H9 (cell line): ENCODE results near the gene TRAF3. TPM values are rescaled to one million over a fixed set of nuclear protein-coding genes. Genes with fewer than 3 reads are reported as not detected.

Source experiments
- DNase-seq: peaks from one replicate; pipeline ENCODE4 v3.0.0-alpha.2; 2017
- H2AFZ ChIP-seq: one replicate; pipeline ENCODE4 v1.6.1; 2013; ENCODE audit warnings: mild to moderate bottlenecking, low read length, control low read depth, moderate library complexity
- H2AK5ac ChIP-seq: 2 replicates; pipeline ENCODE4 v1.6.1; 2013; ENCODE audit warnings: low read length, control low read depth, mixed read lengths; ENCODE audit not compliant: insufficient read length
- H2BK120ac ChIP-seq: one replicate; pipeline ENCODE4 v1.6.1; 2013; ENCODE audit warnings: low read depth, mild to moderate bottlenecking, low read length, control low read depth, inconsistent platforms; ENCODE audit not compliant: poor library complexity, severe bottlenecking
- H2BK12ac ChIP-seq: 2 replicates; pipeline ENCODE4 v1.6.1; 2013; ENCODE audit warnings: low read length, control low read depth, mixed read lengths, low read depth; ENCODE audit not compliant: insufficient read length
- H2BK15ac ChIP-seq: 2 replicates; pipeline ENCODE4 v1.6.1; 2013; ENCODE audit warnings: low read depth, low read length, control low read depth
- H2BK20ac ChIP-seq: one replicate; pipeline ENCODE4 v1.6.1; 2013; ENCODE audit warnings: low read depth, mild to moderate bottlenecking, low read length, control low read depth, inconsistent platforms; ENCODE audit not compliant: poor library complexity, severe bottlenecking
- H2BK5ac ChIP-seq: 2 replicates; pipeline ENCODE4 v1.6.1; 2013; ENCODE audit warnings: low read length, control low read depth, mixed read lengths; ENCODE audit not compliant: insufficient read length
- H3K14ac ChIP-seq: 2 replicates; pipeline ENCODE4 v1.6.1; 2013; ENCODE audit warnings: low read length, control low read depth; ENCODE audit not compliant: insufficient read depth
- H3K18ac ChIP-seq: 2 replicates; pipeline ENCODE4 v1.6.1; 2013; ENCODE audit warnings: low read depth, mild to moderate bottlenecking, mixed read lengths, low read length, control low read depth; ENCODE audit not compliant: insufficient read length
- H3K23ac ChIP-seq: 2 replicates; pipeline ENCODE4 v1.6.1; 2013; ENCODE audit warnings: low read length, control low read depth, mixed read lengths, low read depth; ENCODE audit not compliant: insufficient read length
- H3K23me2 ChIP-seq: 2 replicates; pipeline ENCODE4 v1.6.1; 2013; ENCODE audit warnings: low read depth, mild to moderate bottlenecking, mixed read lengths, low read length, control low read depth; ENCODE audit not compliant: insufficient read length, poor library complexity, severe bottlenecking
- H3K27ac ChIP-seq: 2 replicates; pipeline ENCODE4 v1.5.1; 2013; ENCODE audit warnings: low read length, control low read depth, mixed read lengths, low read depth; ENCODE audit not compliant: insufficient read length
- H3K27me3 ChIP-seq: 2 replicates; pipeline ENCODE4 v1.6.1; 2013; ENCODE audit warnings: low read length, control low read depth, inconsistent platforms; ENCODE audit not compliant: insufficient read depth
- H3K4ac ChIP-seq: 2 replicates; pipeline ENCODE4 v1.6.1; 2013; ENCODE audit warnings: low read depth, mild to moderate bottlenecking, control low read depth, inconsistent platforms, low read length, moderate library complexity
- H3K4me1 ChIP-seq: 2 replicates; pipeline ENCODE4 v1.6.1; 2013; ENCODE audit warnings: low read length, control low read depth, inconsistent platforms; ENCODE audit not compliant: insufficient read depth
- H3K4me2 ChIP-seq: 2 replicates; pipeline ENCODE4 v1.6.1; 2013; ENCODE audit warnings: low read length, control low read depth, mixed read lengths; ENCODE audit not compliant: insufficient read length, insufficient read depth
- H3K56ac ChIP-seq: 2 replicates; pipeline ENCODE4 v1.6.1; 2013; ENCODE audit warnings: low read depth, mild to moderate bottlenecking, mixed read lengths, low read length, control low read depth; ENCODE audit not compliant: insufficient read length
- H3K79me1 ChIP-seq: 2 replicates; pipeline ENCODE4 v1.6.1; 2013; ENCODE audit warnings: low read depth, mild to moderate bottlenecking, moderate library complexity, low read length, control low read depth, inconsistent platforms; ENCODE audit not compliant: insufficient read depth, poor library complexity, severe bottlenecking
- H3K79me2 ChIP-seq: 2 replicates; pipeline ENCODE4 v1.6.1; 2013; ENCODE audit warnings: low read length, control low read depth, inconsistent platforms; ENCODE audit not compliant: insufficient read depth
- H3K9ac ChIP-seq: 2 replicates; pipeline ENCODE4 v1.6.1; 2013; ENCODE audit warnings: low read length, control low read depth, mixed read lengths; ENCODE audit not compliant: insufficient read length; ENCODE audit errors: extremely low read depth
- H3K9me3 ChIP-seq: one replicate; pipeline ENCODE4 v1.6.1; 2013; ENCODE audit warnings: low read depth, low read length, inconsistent platforms; ENCODE audit not compliant: control insufficient read depth
- H3T11ph ChIP-seq: one replicate; pipeline ENCODE4 v1.6.1; 2013; ENCODE audit warnings: mild to moderate bottlenecking, low read length, control low read depth, inconsistent platforms
- H4K20me1 ChIP-seq: one replicate; pipeline ENCODE4 v1.6.1; 2013; ENCODE audit not compliant: control insufficient read depth, insufficient read length, insufficient read depth
- H4K5ac ChIP-seq: 2 replicates; pipeline ENCODE4 v1.6.1; 2013; ENCODE audit warnings: low read depth, mild to moderate bottlenecking, mixed read lengths, low read length, control low read depth; ENCODE audit not compliant: insufficient read length
- H4K8ac ChIP-seq: replicated peaks from 2 replicates; pipeline ENCODE4 v1.6.1; 2013; ENCODE audit warnings: low read length, control low read depth, mixed read lengths, low read depth; ENCODE audit not compliant: insufficient read length
- H4K91ac ChIP-seq: 2 replicates; pipeline ENCODE4 v1.6.1; 2013; ENCODE audit warnings: low read depth, mild to moderate bottlenecking, moderate library complexity, mixed read lengths, low read length, control low read depth; ENCODE audit not compliant: insufficient read length
- H3K27ac Mint-ChIP-seq, 3 experiments: 2 replicates in 2 of 3; 3 replicates in 1 of 3; pipeline ENCODE4 v1.8.0; 2020 to 2021; ENCODE audit warnings: mixed read lengths in 3 of 3, mild to moderate bottlenecking in 1 of 3, moderate library complexity in 1 of 3
- H3K27me3 Mint-ChIP-seq: 2 replicates; pipeline ENCODE4 v1.8.0; 2021; ENCODE audit warnings: low read depth, mild to moderate bottlenecking, moderate library complexity, mixed read lengths
- H3K36me3 Mint-ChIP-seq, 3 experiments: 2 replicates in 2 of 3; 3 replicates in 1 of 3; pipeline ENCODE4 v1.8.0; 2020 to 2021; ENCODE audit warnings: low read depth in 3 of 3, mixed read lengths in 3 of 3; ENCODE audit not compliant: insufficient read depth in 1 of 3
- H3K4me1 Mint-ChIP-seq, 2 experiments: 2 replicates each; pipeline ENCODE4 v1.8.0; 2020; ENCODE audit warnings: mixed read lengths in 2 of 2
- H3K4me3 Mint-ChIP-seq, 2 experiments: 2 replicates in 1 of 2; 3 replicates in 1 of 2; pipeline ENCODE4 v1.8.0; 2020 to 2021; ENCODE audit warnings: mild to moderate bottlenecking in 2 of 2, mixed read lengths in 2 of 2, moderate library complexity in 1 of 2
- H3K9me3 Mint-ChIP-seq, 2 experiments: 2 replicates in 1 of 2; 3 replicates in 1 of 2; pipeline ENCODE4 v1.8.0; 2020; ENCODE audit warnings: mild to moderate bottlenecking in 2 of 2, mixed read lengths in 2 of 2, moderate library complexity in 1 of 2
- CTCF ChIP-seq: fragments of 200-600 bp; sonication (generic); conservative IDR thresholded peaks from 3 replicates; pipeline ENCODE4 v1.8.0; 2021; ENCODE audit warnings: antibody characterized with exemption, mild to moderate bottlenecking
- WGBS: extraction: QIAGEN DNeasy Blood & Tissue Kit; methylation state at CpG from one replicate; pipeline ENCODE4 v1.1.7; 2013; ENCODE audit warnings: missing lambda C conversion rate, low lambda C conversion rate, mixed read lengths; ENCODE audit not compliant: insufficient read length; ENCODE audit errors: extremely low coverage; 5-methylcytosine and 5-hydroxymethylcytosine counted together
- total RNA-seq: library from RNA; stranded (reverse); gene quantifications from 2 replicates; pipeline ENCODE4 v1.2.1, GENCODE V29; 2021

Gene TRAF3
- total RNA-seq, 1 experiment from 2014 or later = 9.6 TPM

- no peak overlapping the region for H2BK5ac ChIP-seq
- H3K79me1 ChIP-seq = no peaks in the 10 kb centered on the region
- H3K18ac ChIP-seq = no peak overlapping the region
- no peak overlapping the region for H2AFZ ChIP-seq
- H3K9ac ChIP-seq = no peak overlapping the region
- H3K23me2 ChIP-seq = no peaks in the 10 kb centered on the region
- no peak overlapping the region for H2BK20ac ChIP-seq
- no peak overlapping the region for H3K56ac ChIP-seq
- H3K4me1 ChIP-seq = no peaks in the 10 kb centered on the region
- H3K4me2 ChIP-seq = no peak overlapping the region
- H2BK120ac ChIP-seq = no peak overlapping the region
- H4K20me1 ChIP-seq = no peaks in the 10 kb centered on the region
- no peaks in the 10 kb centered on the region for H3K79me2 ChIP-seq
- no peak for TF ChIP-seq CTCF
- Mint-ChIP-seq H3K4me3 (no peak overlapping the region), H3K27me3 (no peaks in the 10 kb centered on the region; the same call in 1 of the 2 replicates), H3K9me3 (peaks cover 3 to 6% of the 10 kb centered on the region in 2 experiments; a peak in 4 of 5 replicates), H3K36me3 (peaks cover 12 to 19% (median 17%) of the 10 kb centered on the region in 3 experiments), H3K27ac (peak overlapping the region in 1 of 3 experiments; percentile 68; a peak in 2 of 7 replicates), H3K4me1 (peaks cover 2 to 4% of the 10 kb centered on the region in 2 experiments; a peak in 3 of 4 replicates)
- H3K23ac ChIP-seq = no peak overlapping the region
- H3K27me3 ChIP-seq = no peaks in the 10 kb centered on the region
- no peak for DNase-seq
- H4K8ac ChIP-seq = no peak overlapping the region
- H3K4ac ChIP-seq = no peak overlapping the region
- no peak overlapping the region for H3K27ac ChIP-seq
- no peak overlapping the region for H4K91ac ChIP-seq
- H2AK5ac ChIP-seq = no peak overlapping the region
- WGBS = no CpG with 5 or more reads among the region's 39 CpGs
- no peak overlapping the region for H3T11ph ChIP-seq
- H3K9me3 ChIP-seq = no peaks in the 10 kb centered on the region
- H2BK15ac ChIP-seq = no peak overlapping the region
- no peak overlapping the region for H3K14ac ChIP-seq
- H4K5ac ChIP-seq = no peak overlapping the region
- H2BK12ac ChIP-seq = no peak overlapping the region
Measured at GRCh38 chr14:102900631-102901571, 123.7 kb downstream of the TRAF3 start.
